Measurements from ENCODE around the gene CXCL6. TPM values are rescaled to one million over a fixed set of nuclear protein-coding genes. Genes with fewer than 3 reads are reported as not detected.

Gene CXCL6
- total and polyA plus RNA-seq, 3 experiments from 2014 or later = not detected

DNA sequence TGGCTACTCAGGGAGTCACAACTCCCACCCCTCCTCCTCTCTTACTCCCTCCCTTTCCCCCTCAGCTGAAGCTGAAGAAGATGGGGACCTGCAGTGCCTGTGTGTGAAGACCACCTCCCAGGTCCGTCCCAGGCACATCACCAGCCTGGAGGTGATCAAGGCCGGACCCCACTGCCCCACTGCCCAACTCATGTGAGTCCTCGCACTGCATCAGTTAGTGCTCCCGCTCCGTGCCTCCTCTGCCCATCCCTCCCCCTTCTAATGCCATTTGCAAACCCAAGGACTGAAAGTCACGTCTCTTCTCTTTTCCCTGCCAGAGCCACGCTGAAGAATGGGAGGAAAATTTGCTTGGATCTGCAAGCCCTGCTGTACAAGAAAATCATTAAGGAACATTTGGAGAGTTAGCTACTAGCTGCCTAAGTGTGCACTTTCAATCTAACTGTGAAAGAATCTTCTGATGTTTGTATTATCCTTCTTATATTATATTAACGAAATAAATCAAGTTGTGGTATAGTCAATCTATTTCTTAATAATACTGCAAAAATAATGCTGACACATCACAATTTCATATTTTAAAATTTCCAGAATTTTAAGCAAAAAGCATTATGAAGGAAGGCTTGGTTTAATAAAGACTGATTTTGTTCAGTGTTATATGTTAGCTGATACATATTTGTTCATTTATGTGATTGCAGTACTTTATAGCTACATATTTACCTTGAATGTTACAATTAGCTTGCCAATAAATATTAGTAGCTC lies 17.4 kb downstream of the CXCL6 start:
- no peak for DNase-seq
- no peak overlapping the region for H3K4me3 Mint-ChIP-seq
- ChIA-PET CTCF (no interaction called here), POLR2A (no interaction called here)
- no peaks in the 10 kb centered on the region for H3K9me3 ChIP-seq (ENCODE audit: low read length)
- H3K4me1 Mint-ChIP-seq = no peaks in the 10 kb centered on the region
- no peaks in the 10 kb centered on the region for H3K27me3 ChIP-seq (ENCODE audit: insufficient read depth, low read length, poor library complexity, severe bottlenecking)
- H3K4me1 ChIP-seq (ENCODE audit: insufficient read depth, low read length) = no peaks in the 10 kb centered on the region
- H3K4me3 ChIP-seq (ENCODE audit: low read length) = no peak overlapping the region
- peaks cover 0 to 3% (median 0%) of the 10 kb centered on the region in 5 donors for H3K9me3 Mint-ChIP-seq
- no peaks in the 10 kb centered on the region for H3K36me3 ChIP-seq (ENCODE audit: insufficient read depth, low read length)
- no peak overlapping the region for H3K27ac Mint-ChIP-seq
- no peaks in the 10 kb centered on the region for H3K36me3 Mint-ChIP-seq
- H3K27ac ChIP-seq (ENCODE audit: low read depth, low read length) = no peak overlapping the region
- peaks cover 0 to 4% of the 10 kb centered on the region in 2 donors for H3K27me3 Mint-ChIP-seq

DNA sequence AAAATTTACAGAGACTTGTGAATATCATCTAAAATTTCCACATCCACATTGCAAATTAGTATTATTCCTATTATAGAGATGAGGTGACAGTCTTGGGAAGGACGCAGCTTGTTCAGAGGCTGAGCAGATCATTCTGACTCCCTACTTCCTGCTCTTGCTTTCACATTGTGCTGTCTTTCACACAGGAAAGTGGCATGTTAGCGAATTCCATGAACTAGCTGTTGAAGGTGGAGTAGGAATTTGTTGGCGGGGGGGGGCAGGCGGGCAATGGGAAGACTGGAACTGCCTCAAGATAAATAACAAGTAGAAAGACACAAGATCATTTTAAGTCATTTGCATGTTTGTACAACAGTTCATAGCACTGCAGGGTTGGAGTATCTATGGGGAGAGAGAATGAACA lies 18.9 kb downstream of the CXCL6 start:
- H3K27ac ChIP-seq (ENCODE audit: low read depth, low read length) = no peak overlapping the region
- H3K27me3 ChIP-seq (ENCODE audit: insufficient read depth, low read length, poor library complexity, severe bottlenecking) = no peaks in the 10 kb centered on the region
- no peaks in the 10 kb centered on the region for H3K36me3 Mint-ChIP-seq
- no peaks in the 10 kb centered on the region for H3K4me1 ChIP-seq (ENCODE audit: insufficient read depth, low read length)
- H3K4me3 Mint-ChIP-seq = peak overlapping the region in 1 of 7 donors; percentile 16
- POLR2A ChIA-PET = no interaction called here
- no peaks in the 10 kb centered on the region for H3K36me3 ChIP-seq (ENCODE audit: insufficient read depth, low read length)
- no peaks in the 10 kb centered on the region for H3K9me3 ChIP-seq (ENCODE audit: low read length)
- H3K9me3 Mint-ChIP-seq = peaks cover 0 to 3% (median 0%) of the 10 kb centered on the region in 5 donors
- CTCF ChIA-PET = no interaction called here
- no peak overlapping the region for H3K27ac Mint-ChIP-seq
- H3K4me3 ChIP-seq (ENCODE audit: low read length) = no peak overlapping the region
- H3K27me3 Mint-ChIP-seq = peaks cover 0 to 6% of the 10 kb centered on the region in 2 donors
- no peaks in the 10 kb centered on the region for H3K4me1 Mint-ChIP-seq
- DNase-seq = no peak

GRCh38 chr4:73856518-73856917 lies 20.0 kb downstream of the CXCL6 start:
- no peaks in the 10 kb centered on the region for H3K36me3 Mint-ChIP-seq
- no peaks in the 10 kb centered on the region for H3K4me1 ChIP-seq (ENCODE audit: insufficient read depth, low read length)
- no peak overlapping the region for H3K4me3 ChIP-seq (ENCODE audit: low read length)
- POLR2A ChIA-PET = no interaction called here
- H3K9me3 ChIP-seq (ENCODE audit: low read length) = no peaks in the 10 kb centered on the region
- no peaks in the 10 kb centered on the region for H3K4me1 Mint-ChIP-seq
- H3K27me3 ChIP-seq (ENCODE audit: insufficient read depth, low read length, poor library complexity, severe bottlenecking) = no peaks in the 10 kb centered on the region
- H3K9me3 Mint-ChIP-seq = peaks cover 0 to 3% (median 0%) of the 10 kb centered on the region in 5 donors
- no peak for DNase-seq
- H3K27me3 Mint-ChIP-seq = peaks cover 0 to 6% of the 10 kb centered on the region in 2 donors
- H3K27ac ChIP-seq (ENCODE audit: low read depth, low read length) = no peak overlapping the region
- no peak overlapping the region for H3K27ac Mint-ChIP-seq
- H3K4me3 Mint-ChIP-seq = no peak overlapping the region
- CTCF ChIA-PET = no interaction called here
- no peaks in the 10 kb centered on the region for H3K36me3 ChIP-seq (ENCODE audit: insufficient read depth, low read length)

- no peak for DNase-seq
- no peaks in the 10 kb centered on the region for H3K36me3 Mint-ChIP-seq
- H3K4me3 Mint-ChIP-seq = no peak overlapping the region
- no peak overlapping the region for H3K27ac ChIP-seq (ENCODE audit: low read depth, low read length)
- no peaks in the 10 kb centered on the region for H3K27me3 ChIP-seq (ENCODE audit: insufficient read depth, low read length, poor library complexity, severe bottlenecking)
- no peak overlapping the region for H3K27ac Mint-ChIP-seq
- H3K9me3 Mint-ChIP-seq = no peaks in the 10 kb centered on the region
- no peaks in the 10 kb centered on the region for H3K9me3 ChIP-seq (ENCODE audit: low read length)
- ChIA-PET POLR2A (no interaction called here), CTCF (no interaction called here)
- no peaks in the 10 kb centered on the region for H3K4me1 ChIP-seq (ENCODE audit: insufficient read depth, low read length)
- no peak overlapping the region for H3K4me3 ChIP-seq (ENCODE audit: low read length)
- no peaks in the 10 kb centered on the region for H3K36me3 ChIP-seq (ENCODE audit: insufficient read depth, low read length)
- H3K4me1 Mint-ChIP-seq = no peaks in the 10 kb centered on the region
- peaks cover 4 to 6% of the 10 kb centered on the region in 2 donors for H3K27me3 Mint-ChIP-seq
Observed at GRCh38 chr4:73859614-73860088, 23.2 kb downstream of the CXCL6 start.

DNA sequence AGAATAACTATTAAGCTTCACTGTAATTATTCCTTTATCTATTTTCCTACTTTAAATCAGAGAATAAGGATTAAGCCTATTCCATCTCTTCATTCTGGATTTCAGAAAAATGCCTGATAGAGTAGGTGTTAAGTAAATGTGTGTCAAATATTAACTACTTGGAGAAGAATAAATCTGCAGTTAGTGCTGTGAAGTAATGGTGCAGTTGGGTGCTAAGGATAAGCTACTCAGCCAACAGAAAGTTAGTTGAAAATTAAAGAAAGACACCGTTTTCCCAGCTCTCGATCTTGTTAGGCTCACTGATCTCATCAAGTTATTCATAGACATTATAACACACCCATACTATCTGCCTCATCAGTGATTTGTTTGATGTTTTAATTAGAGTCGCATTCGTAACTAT lies 23.7 kb downstream of the CXCL6 start:
- no peak for DNase-seq
- no peaks in the 10 kb centered on the region for H3K36me3 Mint-ChIP-seq
- Histone ChIP-seq H3K27me3 (ENCODE audit: insufficient read depth, low read length, poor library complexity, severe bottlenecking) (no peaks in the 10 kb centered on the region), H3K9me3 (ENCODE audit: low read length) (no peaks in the 10 kb centered on the region), H3K4me3 (ENCODE audit: low read length) (no peak overlapping the region), H3K4me1 (ENCODE audit: insufficient read depth, low read length) (no peaks in the 10 kb centered on the region), H3K27ac (ENCODE audit: low read depth, low read length) (no peak overlapping the region), H3K36me3 (ENCODE audit: insufficient read depth, low read length) (no peaks in the 10 kb centered on the region)
- peaks cover 4% of the 10 kb centered on the region in 2 donors for H3K27me3 Mint-ChIP-seq
- H3K9me3 Mint-ChIP-seq = no peaks in the 10 kb centered on the region
- POLR2A ChIA-PET = no interaction called here
- H3K4me1 Mint-ChIP-seq = no peaks in the 10 kb centered on the region
- CTCF ChIA-PET = no interaction called here
- H3K27ac Mint-ChIP-seq = no peak overlapping the region
- no peak overlapping the region for H3K4me3 Mint-ChIP-seq

DNA sequence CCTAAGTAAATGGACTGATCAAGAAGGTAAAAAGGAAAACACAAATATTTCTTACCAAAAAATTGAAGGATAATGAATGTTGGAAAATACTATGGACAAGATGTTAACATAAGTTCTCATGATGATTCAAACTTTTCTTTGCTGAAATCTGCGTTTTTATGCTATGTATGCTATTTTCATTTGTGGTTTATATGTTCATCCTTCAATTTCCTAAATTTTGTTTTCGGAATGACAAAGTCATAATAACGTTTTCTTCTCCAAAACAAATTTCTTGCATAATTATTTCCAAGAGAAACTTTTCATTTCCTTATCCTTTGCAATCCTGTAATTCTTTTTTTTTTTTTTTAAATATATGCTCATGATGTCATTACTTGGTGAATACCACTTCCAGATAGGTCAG lies 24.4 kb downstream of the CXCL6 start:
- CTCF ChIA-PET = no interaction called here
- H3K27ac ChIP-seq (ENCODE audit: low read depth, low read length) = no peak overlapping the region
- no peaks in the 10 kb centered on the region for H3K36me3 Mint-ChIP-seq
- H3K27me3 Mint-ChIP-seq = peaks cover 4% of the 10 kb centered on the region in 2 donors
- no peak overlapping the region for H3K27ac Mint-ChIP-seq
- no peak overlapping the region for H3K4me3 Mint-ChIP-seq
- H3K4me3 ChIP-seq (ENCODE audit: low read length) = no peak overlapping the region
- no peak for DNase-seq
- POLR2A ChIA-PET = no interaction called here
- H3K4me1 Mint-ChIP-seq = no peaks in the 10 kb centered on the region
- H3K9me3 ChIP-seq (ENCODE audit: low read length) = no peaks in the 10 kb centered on the region
- H3K9me3 Mint-ChIP-seq = no peaks in the 10 kb centered on the region
- no peaks in the 10 kb centered on the region for H3K36me3 ChIP-seq (ENCODE audit: insufficient read depth, low read length)
- H3K4me1 ChIP-seq (ENCODE audit: insufficient read depth, low read length) = no peaks in the 10 kb centered on the region
- no peaks in the 10 kb centered on the region for H3K27me3 ChIP-seq (ENCODE audit: insufficient read depth, low read length, poor library complexity, severe bottlenecking)

DNA sequence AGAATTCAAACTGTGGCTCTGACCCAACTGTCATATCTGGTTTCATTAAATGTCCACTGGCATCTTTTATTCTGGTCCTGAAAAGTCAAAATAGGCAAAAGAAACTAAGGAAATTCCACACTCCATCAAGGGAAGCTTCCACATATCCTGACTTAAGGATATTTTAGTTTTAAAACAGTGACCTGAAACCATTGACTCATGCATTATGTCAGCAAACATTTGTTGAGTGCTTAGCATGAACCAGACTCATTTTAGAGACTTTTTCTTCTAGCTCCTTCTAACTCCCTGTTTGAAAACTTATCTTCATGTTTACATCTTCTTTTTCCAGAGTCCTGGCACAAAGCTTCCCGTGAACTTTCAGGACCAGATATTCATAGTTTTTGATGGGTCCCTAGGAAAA lies 25.8 kb downstream of the CXCL6 start:
- Histone ChIP-seq H3K27ac (ENCODE audit: low read depth, low read length) (no peak overlapping the region), H3K4me1 (ENCODE audit: insufficient read depth, low read length) (no peaks in the 10 kb centered on the region), H3K36me3 (ENCODE audit: insufficient read depth, low read length) (no peaks in the 10 kb centered on the region), H3K9me3 (ENCODE audit: low read length) (no peaks in the 10 kb centered on the region), H3K4me3 (ENCODE audit: low read length) (no peak overlapping the region), H3K27me3 (ENCODE audit: insufficient read depth, low read length, poor library complexity, severe bottlenecking) (no peaks in the 10 kb centered on the region)
- POLR2A ChIA-PET = no interaction called here
- Mint-ChIP-seq H3K27me3 (peaks cover 4% of the 10 kb centered on the region in 2 donors), H3K27ac (no peak overlapping the region), H3K4me3 (no peak overlapping the region), H3K36me3 (no peaks in the 10 kb centered on the region), H3K9me3 (peaks cover 0 to 2% (median 0%) of the 10 kb centered on the region in 5 donors), H3K4me1 (no peaks in the 10 kb centered on the region)
- no peak for DNase-seq
- CTCF ChIA-PET = no interaction called here

DNA sequence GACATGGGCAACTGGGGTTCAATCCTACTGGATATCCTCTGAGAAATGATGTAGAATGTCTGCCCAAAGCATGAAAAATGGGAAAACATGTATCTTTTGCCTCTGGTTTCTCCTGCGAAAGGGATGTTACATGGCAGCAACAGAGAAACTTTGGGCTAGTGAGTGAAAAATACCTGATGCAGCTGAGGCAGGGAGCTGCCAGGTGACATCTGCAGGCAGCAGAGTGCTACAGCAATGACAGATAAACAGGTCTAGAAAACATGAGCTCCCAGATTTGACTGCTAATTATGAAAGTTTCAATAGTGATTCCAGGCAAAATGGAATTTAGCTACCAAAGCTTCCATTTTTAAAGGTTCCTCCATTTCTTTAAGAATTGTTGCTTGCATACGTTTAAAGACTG lies 27.9 kb downstream of the CXCL6 start:
- H3K27me3 ChIP-seq (ENCODE audit: insufficient read depth, low read length, poor library complexity, severe bottlenecking) = no peaks in the 10 kb centered on the region
- no peaks in the 10 kb centered on the region for H3K36me3 ChIP-seq (ENCODE audit: insufficient read depth, low read length)
- no peak overlapping the region for H3K4me3 ChIP-seq (ENCODE audit: low read length)
- Mint-ChIP-seq H3K4me3 (no peak overlapping the region), H3K27me3 (peaks cover 10% of the 10 kb centered on the region in 2 donors), H3K27ac (no peak overlapping the region), H3K36me3 (no peaks in the 10 kb centered on the region), H3K4me1 (no peaks in the 10 kb centered on the region), H3K9me3 (peaks cover 0 to 6% (median 2%) of the 10 kb centered on the region in 5 donors)
- CTCF ChIA-PET = no interaction called here
- H3K27ac ChIP-seq (ENCODE audit: low read depth, low read length) = no peak overlapping the region
- POLR2A ChIA-PET = no interaction called here
- no peaks in the 10 kb centered on the region for H3K9me3 ChIP-seq (ENCODE audit: low read length)
- no peaks in the 10 kb centered on the region for H3K4me1 ChIP-seq (ENCODE audit: insufficient read depth, low read length)
- no peak for DNase-seq
